GM19240 (cell line): ENCODE measurements around the gene CNIH1.
A peak's percentile ranks its signal among the peaks of the same experiment; 100 is the strongest.
"Not testable (repeated sequence)": the region's sequence is repeated elsewhere in the genome, so short reads cannot be mapped to it uniquely, and the experiment has no call there.

ENCODE experiments used
- DNase-seq: peaks from one replicate; pipeline ENCODE4 v3.0.0; 2011; ENCODE audit warnings: low spot score; ENCODE audit not compliant: insufficient read length

The CNIH1 gene

DNA sequence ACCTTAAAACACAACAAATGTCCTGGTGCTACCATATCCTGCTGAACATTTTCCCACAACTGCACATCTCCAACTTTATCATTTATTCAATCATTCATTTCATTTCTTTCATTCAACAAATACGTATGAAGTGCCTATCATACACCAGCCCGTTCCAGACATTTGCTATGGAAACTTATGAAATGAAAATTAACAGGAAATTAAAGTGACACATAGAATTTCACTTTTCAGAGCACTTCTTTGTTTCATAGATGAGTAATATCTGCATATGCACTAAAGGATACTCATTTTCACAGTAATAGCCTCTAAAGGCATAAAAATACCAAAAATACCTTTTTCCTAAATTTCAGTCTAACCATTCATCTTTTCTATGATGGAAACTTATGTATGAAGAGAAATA is 12.6 kb downstream of the CNIH1 start:
- no peak for DNase-seq

- DNase-seq = no peak
Measured at GRCh38 chr14:54427871-54428270, 13.3 kb downstream of the CNIH1 start.

- no peak for DNase-seq
Measured at GRCh38 chr14:54425537-54426274, 15.5 kb downstream of the CNIH1 start.

DNA sequence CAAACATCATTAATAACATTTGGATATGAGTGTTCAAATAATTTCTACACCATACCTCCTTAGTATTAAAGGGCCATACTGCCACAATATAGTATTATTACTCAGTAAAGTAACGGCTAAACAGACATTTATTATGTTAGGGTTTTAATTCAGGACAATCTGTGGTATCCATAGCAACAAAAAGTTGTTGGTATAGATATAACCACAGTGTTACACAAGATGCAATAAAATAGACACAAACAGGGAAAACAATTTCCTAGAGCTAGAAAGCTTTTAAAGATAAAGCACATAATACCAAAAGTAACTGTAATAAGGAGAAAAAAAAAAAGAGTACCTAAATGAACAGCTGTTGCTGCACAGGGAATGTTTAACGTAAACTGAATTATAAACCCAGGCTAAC is 16.1 kb downstream of the CNIH1 start:
- no peak for DNase-seq

DNA sequence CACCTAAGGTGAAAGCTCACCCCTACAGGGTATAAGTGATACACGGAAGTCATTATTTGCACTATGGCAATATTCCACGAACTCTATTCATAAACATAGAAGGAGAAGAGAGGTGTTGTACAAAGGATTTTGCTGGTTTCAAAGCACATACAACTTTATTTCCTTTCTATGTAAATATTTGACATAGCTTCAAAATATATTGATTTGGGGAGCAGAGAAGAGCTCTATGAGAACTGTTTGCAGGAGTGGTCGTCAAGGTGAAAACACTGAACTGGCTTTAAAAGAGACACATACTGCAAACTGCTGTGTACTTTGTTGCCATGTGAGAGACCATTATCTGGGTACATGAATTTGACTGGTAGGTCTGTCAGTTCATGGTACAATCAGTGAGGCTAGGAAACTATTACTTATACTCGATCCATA is 16.7 kb downstream of the CNIH1 start:
- no peak for DNase-seq

DNA sequence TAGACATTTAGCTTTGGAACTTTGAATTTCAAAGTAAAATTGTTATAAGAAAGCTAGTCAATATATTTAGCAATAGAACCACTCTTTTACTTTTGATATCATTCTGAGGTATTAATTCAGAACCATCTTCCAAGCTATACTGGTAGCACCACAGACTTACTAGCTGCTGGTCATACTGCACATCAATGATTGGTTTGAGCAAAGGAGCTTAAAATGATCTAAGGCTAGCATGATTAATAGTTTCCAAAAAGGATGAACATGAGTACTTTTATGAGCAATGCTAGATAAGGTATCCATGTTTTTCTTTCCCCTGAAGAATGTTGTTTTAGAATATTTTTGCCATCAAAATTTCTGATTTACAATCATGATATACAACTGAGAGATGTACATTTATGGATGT is 17.2 kb downstream of the CNIH1 start:
- no peak for DNase-seq

DNA sequence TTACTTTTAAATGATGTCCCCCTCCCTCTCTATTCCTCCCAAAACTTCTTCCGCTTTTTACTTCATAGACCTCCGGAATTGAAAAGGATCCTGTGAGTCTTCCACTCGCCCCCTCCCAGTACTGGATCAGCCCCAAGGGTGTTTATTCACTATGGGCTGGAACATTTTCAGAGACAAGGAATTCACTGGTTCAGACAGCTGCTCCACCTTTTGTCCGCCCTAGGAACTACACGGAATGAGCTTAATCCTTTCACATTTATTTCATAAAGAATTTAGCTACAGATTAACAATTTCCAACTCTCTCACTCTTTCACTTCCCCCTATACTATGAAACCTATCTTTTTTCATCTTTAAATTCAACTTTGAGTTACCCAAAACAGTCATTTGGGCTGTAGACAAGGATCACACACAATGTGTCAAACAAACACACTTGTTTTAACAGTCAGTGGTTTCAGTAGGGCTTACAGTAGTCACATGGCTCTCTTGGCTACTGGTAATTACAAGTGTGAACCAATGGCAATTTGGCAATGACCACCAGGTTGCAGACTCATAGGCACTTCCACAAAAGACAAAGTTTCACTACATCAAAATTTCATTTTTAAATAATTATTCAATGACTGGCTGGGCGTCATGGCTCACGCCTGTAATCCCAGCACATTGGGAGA is 20.6 kb downstream of the CNIH1 start:
- no peak for DNase-seq

- DNase-seq = no peak
Measured at GRCh38 chr14:54411371-54411770, 29.8 kb downstream of the CNIH1 start.

GRCh38 chr14:54410215-54410614 is 31.0 kb downstream of the CNIH1 start:
- no peak for DNase-seq

DNA sequence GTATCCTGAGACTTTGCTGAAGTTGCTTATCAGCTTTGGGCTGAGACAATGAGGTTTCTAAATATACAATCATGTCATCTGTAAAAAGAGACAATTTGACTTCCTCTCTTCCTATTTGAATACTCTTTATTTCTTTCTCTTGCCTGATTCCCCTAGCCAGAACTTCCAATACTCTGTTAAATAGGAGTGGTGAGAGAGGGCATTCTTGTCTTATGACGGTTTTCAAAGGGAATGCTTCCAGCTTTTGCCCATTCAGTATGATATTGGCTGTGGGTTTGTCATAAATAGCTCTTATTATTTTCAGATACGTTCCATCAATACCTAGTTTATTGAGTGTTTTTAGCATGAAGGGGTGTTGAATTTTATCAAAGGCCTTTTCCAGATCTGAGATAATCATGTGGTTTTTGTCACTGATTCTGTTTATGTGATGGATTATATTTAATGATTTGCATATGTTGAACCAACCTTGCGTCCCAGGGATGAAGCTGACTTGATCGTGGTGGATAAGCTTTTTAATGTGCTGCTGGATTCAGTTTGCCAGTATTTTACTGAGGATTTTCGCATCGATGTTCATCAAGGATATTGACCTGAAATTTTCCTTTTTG is 37.7 kb downstream of the CNIH1 start:
- not testable (repeated sequence) for DNase-seq

- no peak for DNase-seq
Measured at GRCh38 chr14:54399560-54399959, 41.6 kb downstream of the CNIH1 start.

- peak; percentile 93 for DNase-seq
Measured at GRCh38 chr14:54396493-54397335, 44.5 kb downstream of the CNIH1 start, which contains the start of gene CDKN3. Gene CDKN3 (plus strand): TSS chr14:54397007. CDS start chr14:54397069, 62 bp downstream.

DNA sequence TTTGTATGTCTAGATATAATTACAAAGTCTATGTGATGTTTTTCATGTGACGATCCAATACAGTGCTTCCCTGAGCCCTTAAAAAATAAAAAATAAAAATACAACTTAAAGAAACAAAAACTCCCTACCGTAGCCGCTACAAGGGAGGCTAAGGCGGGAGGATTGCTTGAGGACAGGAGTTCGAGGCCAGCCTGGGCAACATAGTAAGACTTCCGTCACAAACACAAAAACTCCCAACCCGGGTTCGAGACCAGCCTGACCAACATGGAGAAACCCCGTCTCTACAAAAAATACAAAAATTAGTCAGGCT is 45.0 kb downstream of the CNIH1 start:
- DNase-seq = no peak

- DNase-seq = no peak
Measured at GRCh38 chr14:54395716-54396115, 45.5 kb downstream of the CNIH1 start.

- no peak for DNase-seq
Measured at GRCh38 chr14:54395284-54395683, 45.9 kb downstream of the CNIH1 start.

- DNase-seq = no peak
Measured at GRCh38 chr14:54394596-54394995, 46.6 kb downstream of the CNIH1 start.

DNA sequence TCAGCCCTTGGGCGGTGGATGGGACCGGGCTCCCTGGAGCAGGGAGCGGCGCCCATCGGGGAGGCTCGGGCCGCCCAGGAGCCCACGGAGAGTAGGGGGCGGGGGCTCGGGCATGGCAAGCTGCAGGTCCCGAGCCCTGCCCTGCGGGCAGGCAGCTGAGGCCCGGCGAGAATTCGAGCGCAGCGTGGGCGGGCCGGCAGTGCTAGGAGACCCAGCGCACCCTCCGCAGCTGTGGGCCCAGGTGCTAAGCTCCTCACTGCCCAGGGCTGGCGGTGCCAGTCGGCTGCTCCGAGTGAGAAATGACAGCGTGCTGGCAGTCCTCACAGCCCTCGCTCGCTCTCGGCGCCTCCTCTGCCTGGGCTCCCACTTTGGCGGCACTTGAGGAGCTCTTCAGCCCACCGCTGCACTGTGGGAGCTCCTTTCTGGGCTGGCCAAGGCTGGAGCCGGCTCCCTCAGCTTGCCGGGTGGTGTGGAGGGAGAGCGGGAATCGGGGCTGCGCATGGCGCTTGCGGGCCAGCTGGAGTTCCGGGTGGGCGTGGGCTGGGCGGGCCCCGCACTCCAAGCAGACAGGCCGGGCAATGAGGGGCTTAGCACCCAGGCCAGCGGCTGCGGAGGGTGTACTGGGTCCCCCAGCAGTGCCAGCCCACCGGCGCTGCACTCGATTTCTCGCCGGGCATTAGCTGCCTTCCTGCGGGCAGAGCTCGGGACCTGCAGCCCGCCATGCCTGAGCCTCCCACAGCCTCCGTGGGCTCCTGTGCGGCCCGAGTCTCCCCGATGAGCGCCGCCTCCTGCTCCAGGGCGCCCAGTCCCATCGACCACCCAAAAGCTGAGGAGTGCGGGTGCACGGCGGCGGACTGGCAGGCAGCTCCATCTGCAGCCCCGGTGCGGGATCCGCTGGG is 47.9 kb downstream of the CNIH1 start:
- not testable (repeated sequence) for DNase-seq

DNA sequence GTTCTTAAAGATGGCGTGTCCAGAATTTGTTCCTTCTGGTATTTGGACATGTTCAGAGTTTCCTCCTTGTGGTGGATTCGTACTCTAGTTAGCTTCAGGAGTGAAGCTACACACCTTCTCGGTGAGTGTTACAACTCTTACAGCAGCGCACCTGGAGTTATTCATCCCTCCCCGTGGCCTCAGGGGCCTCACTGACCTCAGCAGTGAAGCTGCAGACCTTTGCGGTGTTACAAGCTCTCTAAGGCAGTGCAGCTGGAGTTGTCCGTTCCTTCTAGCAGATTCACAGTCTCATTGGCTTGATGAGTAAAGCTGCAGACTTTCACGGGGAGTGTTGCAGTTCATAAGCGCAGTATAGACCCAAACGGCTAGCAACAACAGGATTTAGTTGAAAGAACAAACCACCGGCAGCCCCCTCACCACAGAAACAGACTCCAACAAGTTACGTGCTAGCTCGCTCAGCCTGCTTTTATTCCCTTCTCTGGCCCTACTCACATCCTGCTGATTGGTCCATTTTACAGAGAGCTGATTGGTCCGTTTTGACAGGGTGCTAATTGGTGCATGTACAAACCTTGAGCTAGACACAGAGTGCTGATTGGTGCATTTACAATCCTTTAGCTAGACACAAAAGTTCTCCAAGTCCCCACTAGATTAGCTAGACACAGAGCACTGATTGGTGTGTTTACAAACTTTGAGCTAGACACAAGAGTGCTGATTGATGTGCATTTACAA is 48.9 kb downstream of the CNIH1 start:
- DNase-seq = no peak

- no peak for DNase-seq
Measured at GRCh38 chr14:54387328-54387727, 53.8 kb downstream of the CNIH1 start.

DNA sequence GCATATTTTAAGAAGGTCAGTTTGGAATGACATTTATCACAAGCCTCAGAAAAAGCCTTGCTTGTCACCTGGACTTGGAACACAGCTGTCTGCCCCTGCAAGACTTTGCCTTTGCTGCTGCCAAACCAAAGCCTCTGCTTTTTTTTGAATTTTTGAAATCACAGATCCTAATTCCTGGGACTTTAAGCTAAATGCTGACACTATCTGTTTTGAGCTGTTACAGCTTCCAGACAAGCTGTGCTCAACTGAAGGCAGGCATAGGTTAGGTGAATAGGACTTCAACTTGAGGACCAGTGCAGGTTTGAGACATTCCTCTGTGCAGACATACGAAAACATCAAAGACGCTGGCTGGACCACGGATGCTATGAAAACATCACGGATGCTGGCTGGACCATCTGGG is 55.6 kb downstream of the CNIH1 start:
- no peak for DNase-seq
